Epithelial cell of proximal tubule (primary cell): ENCODE results near the gene NAALAD2. TPM values are rescaled to one million over a fixed set of nuclear protein-coding genes. Genes with fewer than 3 reads are reported as not detected.
"Not testable (repeated sequence)": the region's sequence is repeated elsewhere in the genome, so short reads cannot be mapped to it uniquely, and the experiment has no call there.

Source experiments
- DNase-seq: peaks from one replicate; pipeline ENCODE4 v3.0.0-alpha.2; 2011; ENCODE audit warnings: low read depth
- H3K4me3 ChIP-seq: 2 replicates; pipeline ENCODE4 v1.5.1; 2011; ENCODE audit warnings: low read depth, mild to moderate bottlenecking, low read length
- CTCF ChIP-seq: conservative IDR thresholded peaks from 2 replicates; pipeline ENCODE4 v1.5.1; 2012; ENCODE audit warnings: low read depth, mild to moderate bottlenecking, low read length
- total RNA-seq: library from RNA; depleted of rRNA; stranded (reverse); fragments of >200 nt; gene quantifications from 2 replicates; pipeline ENCODE4 v1.2.3, GENCODE V29; 2015

Gene NAALAD2
- total RNA-seq, 1 donor from 2014 or later: 0.23 TPM

GRCh38 chr11:90229791-90230190 is 95.3 kb downstream of the NAALAD2 start:
- TF ChIP-seq CTCF: no peak
- no peak for DNase-seq

GRCh38 chr11:90234977-90235376 is 100.5 kb downstream of the NAALAD2 start:
- no peak overlapping the region for H3K4me3 ChIP-seq
- DNase-seq: no peak
- TF ChIP-seq CTCF: no peak

More at GRCh38 chr11:90229791-90230190, 95.3 kb downstream of the NAALAD2 start:
- no peak overlapping the region for H3K4me3 ChIP-seq

GRCh38 chr11:90235526-90235925 is 101.1 kb downstream of the NAALAD2 start:
- no peak for TF ChIP-seq CTCF
- H3K4me3 ChIP-seq: no peak overlapping the region
- DNase-seq: no peak

- no peak for DNase-seq
- no peak overlapping the region for H3K4me3 ChIP-seq
- no peak for TF ChIP-seq CTCF
Measured at GRCh38 chr11:90237004-90237403, 102.5 kb downstream of the NAALAD2 start.

GRCh38 chr11:90239967-90240636 is 105.6 kb downstream of the NAALAD2 start:
- not testable (repeated sequence) for DNase-seq, H3K4me3 ChIP-seq

GRCh38 chr11:90241414-90241813 is 107.0 kb downstream of the NAALAD2 start:
- TF ChIP-seq CTCF: no peak

More at GRCh38 chr11:90241414-90241813, 107.0 kb downstream of the NAALAD2 start:
- no peak for DNase-seq
- no peak overlapping the region for H3K4me3 ChIP-seq

Other genes with a start within 250 kb of the NAALAD2 start
- not detected in 2 replicates for gene TRIM49D1, start 212.4 kb upstream of the NAALAD2 start, total RNA-seq
- not detected in 2 replicates for gene TRIM49D2, start 210.6 kb upstream of the NAALAD2 start, total RNA-seq
- not detected in 2 replicates for gene TRIM64, start 168.6 kb upstream of the NAALAD2 start, total RNA-seq
- gene TRIM49C, start 103.6 kb upstream of the NAALAD2 start, total RNA-seq: not detected in 2 replicates
- gene UBTFL1, start 48.7 kb upstream of the NAALAD2 start, total RNA-seq: not detected in 2 replicates
- 43.0 and 70.5 TPM in 2 replicates for gene CHORDC1, start 88.4 kb downstream of the NAALAD2 start, total RNA-seq